Thymus (tissue), 11 donors: ENCODE results near the gene IL1A. TPM values are rescaled to one million over a fixed set of nuclear protein-coding genes. Genes with fewer than 3 reads are reported as not detected.

Experiments used
- DNase-seq, 9 donors: peaks; one replicate each; pipeline ENCODE4 v3.0.0-alpha.2; 2013; ENCODE audit warnings: low spot score in 9 of 9, low read depth in 6 of 9, missing footprints in 1 of 9
- H3K27ac ChIP-seq, 2 donors: one replicate each; pipeline ENCODE4 v1.5.1; 2013; ENCODE audit warnings: control low read depth in 1 of 2, low read depth in 1 of 2, low read length in 1 of 2, mild to moderate bottlenecking in 1 of 2, moderate library complexity in 1 of 2
- H3K27me3 ChIP-seq, 2 donors: one replicate each; pipeline ENCODE4 v1.5.1; 2013; ENCODE audit warnings: low read length in 1 of 2; ENCODE audit not compliant: control insufficient read depth in 2 of 2, insufficient read depth in 1 of 2
- H3K36me3 ChIP-seq, 2 donors: one replicate each; pipeline ENCODE4 v1.5.1; 2013; ENCODE audit warnings: low read length in 1 of 2, mild to moderate bottlenecking in 1 of 2, moderate library complexity in 1 of 2; ENCODE audit not compliant: control insufficient read depth in 2 of 2, insufficient read depth in 2 of 2
- H3K4me1 ChIP-seq, 2 donors: one replicate each; pipeline ENCODE4 v1.5.1; 2013; ENCODE audit warnings: low read length in 2 of 2; ENCODE audit not compliant: control insufficient read depth in 2 of 2, insufficient read depth in 2 of 2
- H3K4me3 ChIP-seq, 2 donors: one replicate each; pipeline ENCODE4 v1.5.1; 2013; ENCODE audit warnings: low read length in 2 of 2, control low read depth in 1 of 2, mild to moderate bottlenecking in 1 of 2
- H3K9me3 ChIP-seq, 2 donors: one replicate each; pipeline ENCODE4 v1.5.1; 2013; ENCODE audit warnings: low read length in 1 of 2, mild to moderate bottlenecking in 1 of 2; ENCODE audit not compliant: control insufficient read depth in 2 of 2, insufficient read depth in 1 of 2
- WGBS: extraction: QIAGEN DNeasy Blood & Tissue Kit; methylation state at CpG from one replicate; pipeline ENCODE4 v1.1.7; 2013; 5-methylcytosine and 5-hydroxymethylcytosine counted together
- polyA plus RNA-seq: library from polyadenylated mRNA; stranded (reverse); fragments of 200-250 nt; gene quantifications from one replicate; pipeline ENCODE4 v1.2.3, GENCODE V29; 2013
- total RNA-seq: library from RNA; stranded (reverse); fragments of 120-200 nt; gene quantifications from one replicate; pipeline ENCODE4 v1.2.4, GENCODE V29; 2013
- donor health status: healthy.

Gene IL1A
- total and polyA plus RNA-seq, 2 donors: 0.19 to 1.8 TPM

DNA sequence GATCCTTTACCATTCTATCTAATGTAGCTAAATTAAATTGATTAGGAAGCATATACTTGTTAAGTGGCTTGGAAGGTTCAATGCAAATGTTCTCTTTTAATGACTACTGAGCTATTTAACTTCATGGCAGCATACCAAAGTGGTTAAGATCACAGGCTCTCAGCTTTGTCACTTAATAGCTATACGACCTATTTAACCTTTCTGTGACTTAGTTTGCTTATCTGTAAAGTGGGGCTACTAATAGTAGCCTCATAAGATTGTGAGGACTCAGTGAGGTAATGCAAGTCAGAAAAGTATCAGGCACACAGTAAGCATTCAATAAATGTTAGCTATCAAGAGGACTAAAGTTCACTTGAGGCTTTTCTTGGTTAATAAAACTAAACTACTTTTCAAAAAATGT, 24.1 kb downstream of the IL1A start:
- DNase-seq: no peak
- Histone ChIP-seq H3K27me3 (no peaks in the 10 kb centered on the region), H3K4me3 (no peak overlapping the region), H3K4me1 (peaks cover 13 to 22% of the 10 kb centered on the region in 2 donors), H3K27ac (no peak overlapping the region), H3K9me3 (no peaks in the 10 kb centered on the region), H3K36me3 (peaks cover 17 to 55% of the 10 kb centered on the region in 2 donors)
- WGBS: 95% methylated on average over 1 of the region's 1 CpG

DNA sequence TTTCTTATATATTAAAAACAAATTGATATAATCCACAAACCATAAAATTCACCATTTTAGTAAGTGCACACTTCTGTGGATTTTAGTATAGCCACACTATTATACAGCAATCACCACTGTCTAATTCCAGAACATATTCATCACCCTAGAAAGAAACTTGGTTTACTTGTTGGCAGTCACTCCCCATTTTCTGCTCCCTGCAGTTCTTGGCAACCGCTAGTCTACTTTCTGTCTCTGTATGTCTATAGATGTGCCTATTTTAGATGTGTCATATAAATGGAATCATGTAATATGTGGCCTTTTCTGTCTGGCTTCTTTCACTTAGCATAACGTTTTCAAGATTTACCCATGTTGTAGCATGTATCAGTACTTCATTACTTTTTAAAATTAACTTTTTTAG, 25.6 kb downstream of the IL1A start:
- Histone ChIP-seq H3K4me3 (no peak overlapping the region), H3K27me3 (no peaks in the 10 kb centered on the region), H3K27ac (no peak overlapping the region), H3K4me1 (peaks cover 11 to 14% of the 10 kb centered on the region in 2 donors), H3K36me3 (peaks cover 30 to 69% of the 10 kb centered on the region in 2 donors), H3K9me3 (no peaks in the 10 kb centered on the region)
- no peak for DNase-seq
- WGBS: 99% methylated on average over 2 of the region's 2 CpGs

DNA sequence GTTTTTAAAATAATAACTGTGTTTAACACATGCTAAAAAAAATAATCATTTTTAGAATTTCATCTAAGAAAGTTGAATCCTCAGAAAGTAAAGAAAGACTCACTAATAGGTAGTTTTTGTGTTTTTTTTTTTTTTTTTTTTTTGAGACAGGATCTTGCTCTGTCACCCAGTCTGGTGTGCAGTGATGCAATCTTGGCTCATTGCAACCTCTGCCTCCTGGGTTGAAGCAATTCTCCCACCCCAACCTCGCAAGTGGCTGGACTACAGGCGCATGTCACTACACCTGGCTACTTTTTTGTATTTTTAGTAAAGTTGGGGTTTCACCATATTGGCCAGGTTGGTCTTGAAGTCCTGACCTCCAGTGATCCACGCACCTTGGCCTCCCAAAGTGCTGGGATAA, 27.0 kb downstream of the IL1A start:
- Histone ChIP-seq H3K27me3 (no peaks in the 10 kb centered on the region), H3K4me3 (no peak overlapping the region), H3K27ac (no peak overlapping the region), H3K4me1 (peaks cover 2 to 3% of the 10 kb centered on the region in 2 donors), H3K36me3 (peaks cover 42 to 80% of the 10 kb centered on the region in 2 donors), H3K9me3 (no peaks in the 10 kb centered on the region)
- 98% methylated on average over 3 of the region's 3 CpGs for WGBS
- DNase-seq: no peak

DNA sequence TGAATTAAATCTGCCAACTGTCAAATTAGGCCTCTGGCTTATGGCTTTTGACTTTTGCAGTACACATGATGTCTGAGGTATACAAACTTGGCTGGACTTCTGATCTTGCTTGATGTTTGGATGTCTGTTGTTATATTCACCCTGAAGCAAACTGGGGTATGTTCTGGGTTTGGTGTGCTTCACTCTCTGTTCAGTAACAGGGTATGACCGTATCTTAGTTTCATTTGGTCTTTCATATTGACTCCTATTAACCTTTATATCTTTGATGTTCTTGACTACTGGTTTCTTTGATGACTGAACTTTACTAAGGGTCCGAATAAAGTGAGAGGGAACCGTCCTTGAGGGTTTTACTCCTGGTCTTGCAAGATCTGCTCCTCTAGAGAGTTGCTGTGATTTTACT, 28.1 kb downstream of the IL1A start:
- Histone ChIP-seq H3K4me3 (no peak overlapping the region), H3K4me1 (no peaks in the 10 kb centered on the region), H3K9me3 (no peaks in the 10 kb centered on the region), H3K27ac (no peak overlapping the region), H3K27me3 (no peaks in the 10 kb centered on the region), H3K36me3 (peaks cover 39 to 83% of the 10 kb centered on the region in 2 donors)
- 95% methylated on average over 3 of the region's 3 CpGs for WGBS
- DNase-seq: no peak

DNA sequence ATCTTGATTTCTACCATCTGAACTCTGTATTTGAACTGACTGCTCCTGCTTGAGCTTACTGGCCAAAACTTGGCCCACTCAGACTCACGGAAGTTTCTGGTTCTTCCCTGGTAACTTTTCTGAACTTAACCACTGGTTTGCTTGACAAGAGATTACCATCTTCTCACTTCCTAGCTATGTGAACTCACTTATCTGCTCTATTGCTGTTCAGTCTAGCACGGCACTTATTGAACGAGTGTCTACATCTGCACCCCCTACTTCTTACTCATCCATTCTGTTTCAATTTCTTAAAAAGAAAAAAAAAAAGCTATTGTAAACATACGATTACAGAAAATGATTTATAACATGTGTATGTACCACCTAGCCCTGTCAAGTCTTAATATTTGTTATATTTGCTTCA, 28.8 kb downstream of the IL1A start:
- peaks cover 39 to 81% of the 10 kb centered on the region in 2 donors for H3K36me3 ChIP-seq
- no peaks in the 10 kb centered on the region for H3K4me1 ChIP-seq
- no peak overlapping the region for H3K27ac ChIP-seq
- WGBS: 95% methylated on average over 4 of the region's 4 CpGs
- H3K27me3 ChIP-seq: no peaks in the 10 kb centered on the region
- no peak for DNase-seq
- no peaks in the 10 kb centered on the region for H3K9me3 ChIP-seq
- no peak overlapping the region for H3K4me3 ChIP-seq

DNA sequence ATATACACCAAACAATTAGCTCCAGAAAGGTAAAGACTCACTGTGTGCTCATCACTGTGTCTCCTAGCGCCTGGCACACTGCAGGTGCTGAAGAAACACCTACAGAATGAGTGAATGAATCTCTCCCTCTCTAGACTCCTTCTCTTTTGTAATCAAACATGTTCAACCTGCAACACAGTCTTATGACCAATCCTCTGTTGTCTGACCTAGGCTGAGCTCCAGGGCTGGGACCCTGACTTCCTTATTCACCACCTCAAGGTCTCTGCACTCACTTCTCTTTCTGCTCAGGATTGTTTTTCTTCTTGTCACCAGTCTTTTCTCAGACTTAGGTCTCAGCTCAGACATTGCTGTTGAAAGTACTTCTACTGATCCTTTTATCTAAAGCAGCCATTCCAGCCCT, 29.7 kb downstream of the IL1A start:
- Histone ChIP-seq H3K36me3 (peaks cover 43 to 86% of the 10 kb centered on the region in 2 donors), H3K4me1 (peaks cover 4 to 8% of the 10 kb centered on the region in 2 donors), H3K4me3 (no peak overlapping the region), H3K27me3 (no peaks in the 10 kb centered on the region), H3K9me3 (peaks cover 0 to 3% of the 10 kb centered on the region in 2 donors), H3K27ac (no peak overlapping the region)
- DNase-seq: no peak
- WGBS: 100% methylated on average over 1 of the region's 1 CpG

DNA sequence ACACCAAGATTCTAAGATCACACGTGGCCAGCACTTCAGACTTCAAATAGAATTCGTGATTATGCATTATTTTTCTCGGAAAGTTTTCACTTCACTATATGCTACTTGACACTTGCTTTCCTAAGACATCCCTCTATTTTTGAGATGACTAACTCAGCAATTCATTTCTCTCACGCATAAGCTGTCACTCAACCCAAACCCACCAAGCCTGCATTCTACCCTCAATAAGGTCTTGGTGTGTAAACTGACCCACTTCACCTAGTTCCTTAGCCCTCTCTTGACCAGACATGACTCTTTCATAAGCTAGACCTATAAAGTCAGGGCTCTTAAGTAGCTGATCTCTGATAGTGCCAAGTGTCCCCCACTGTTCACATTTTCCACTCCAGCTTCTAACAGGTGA, 31.6 kb downstream of the IL1A start:
- Histone ChIP-seq H3K27ac (peak overlapping the region in 1 of 2 donors; percentile 65), H3K4me1 (peaks cover 4 to 8% of the 10 kb centered on the region in 2 donors), H3K27me3 (no peaks in the 10 kb centered on the region), H3K36me3 (peaks cover 43 to 72% of the 10 kb centered on the region in 2 donors), H3K9me3 (peaks cover 0 to 3% of the 10 kb centered on the region in 2 donors), H3K4me3 (no peak overlapping the region)
- no peak for DNase-seq
- WGBS: 94% methylated on average over 4 of the region's 4 CpGs

DNA sequence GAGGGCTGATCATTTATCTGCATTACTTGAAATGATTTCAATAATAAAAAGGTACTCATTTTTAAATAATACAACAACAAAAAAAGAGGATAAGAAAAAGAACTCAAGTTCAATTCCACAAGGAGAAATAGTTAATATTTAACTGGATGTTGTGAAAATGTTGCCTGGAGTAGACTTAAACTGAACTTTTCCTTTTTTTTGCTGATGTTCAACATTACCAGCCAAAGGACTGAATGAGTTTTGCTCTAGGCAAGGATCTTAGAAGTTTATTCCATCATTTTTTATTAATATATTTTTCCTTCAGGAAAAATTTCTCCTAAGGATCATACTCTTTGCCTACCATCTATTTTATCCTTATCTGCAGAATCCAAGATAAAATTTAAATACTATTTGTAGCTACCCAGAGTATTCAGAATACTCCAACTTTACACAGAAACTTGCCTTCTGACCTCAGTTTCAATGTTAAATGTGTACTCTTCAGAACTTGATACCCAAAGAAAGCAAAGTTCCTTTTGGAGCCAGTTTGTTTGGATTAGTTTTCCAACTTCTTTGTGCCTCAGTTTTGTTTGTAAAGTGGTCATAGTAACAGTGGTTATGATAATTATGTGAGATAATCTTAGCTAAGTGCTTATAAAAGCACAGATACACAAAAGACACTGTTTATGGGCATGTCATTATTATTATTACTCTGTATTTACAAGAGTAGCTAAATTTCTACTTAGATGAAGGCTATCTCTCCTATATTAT, 32.7 kb downstream of the IL1A start:
- no peak overlapping the region for H3K4me3 ChIP-seq
- H3K9me3 ChIP-seq: peaks cover 0 to 3% of the 10 kb centered on the region in 2 donors
- H3K36me3 ChIP-seq: peaks cover 36 to 71% of the 10 kb centered on the region in 2 donors
- H3K27ac ChIP-seq: no peak overlapping the region
- H3K27me3 ChIP-seq: no peaks in the 10 kb centered on the region
- DNase-seq: no peak
- H3K4me1 ChIP-seq: peaks cover 4 to 8% of the 10 kb centered on the region in 2 donors

DNA sequence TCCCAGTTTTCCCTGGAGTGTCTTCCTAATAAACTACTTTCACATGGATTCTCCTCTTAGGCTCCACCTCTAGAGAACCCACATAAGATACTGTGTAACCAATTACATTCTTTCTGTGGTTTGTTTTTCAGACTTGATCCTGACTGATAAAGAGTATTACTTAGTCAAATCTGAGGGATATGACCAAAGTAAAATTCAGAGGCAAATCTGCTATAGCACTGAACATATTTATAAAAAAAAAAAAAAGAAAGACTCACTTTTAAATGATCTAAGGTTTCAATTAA, 33.8 kb downstream of the IL1A start:
- H3K27me3 ChIP-seq: no peaks in the 10 kb centered on the region
- H3K4me3 ChIP-seq: no peak overlapping the region
- peak overlapping the region in 1 of 2 donors; percentile 20 for H3K27ac ChIP-seq
- H3K36me3 ChIP-seq: peaks cover 31 to 67% of the 10 kb centered on the region in 2 donors
- H3K4me1 ChIP-seq: peaks cover 4 to 8% of the 10 kb centered on the region in 2 donors
- DNase-seq: no peak
- peaks cover 0 to 3% of the 10 kb centered on the region in 2 donors for H3K9me3 ChIP-seq
